Colonic mucosa (tissue), 4 donors: Measurements from ENCODE around the gene SPRYD3. TPM values are rescaled to one million over a fixed set of nuclear protein-coding genes. Genes with fewer than 3 reads are reported as not detected.
"Not testable (repeated sequence)": the region's sequence is repeated elsewhere in the genome, so short reads cannot be mapped to it uniquely, and the experiment has no call there.

Source experiments
- DNase-seq: peaks from one replicate; pipeline ENCODE4 v3.0.0-alpha.2; 2020
- H3K27ac ChIP-seq: fragments of 200-600 bp; one replicate; pipeline ENCODE4 v1.8.0; 2021
- H3K27me3 ChIP-seq: fragments of 200-600 bp; one replicate; pipeline ENCODE4 v1.8.0; 2021
- H3K36me3 ChIP-seq: fragments of 200-600 bp; one replicate; pipeline ENCODE4 v1.8.0; 2021
- H3K4me1 ChIP-seq: fragments of 200-600 bp; one replicate; pipeline ENCODE4 v1.8.0; 2021; ENCODE audit warnings: mild to moderate bottlenecking
- H3K4me3 ChIP-seq: fragments of 200-600 bp; one replicate; pipeline ENCODE4 v1.8.0; 2021
- H3K9ac ChIP-seq, 2 donors: one replicate each; pipeline ENCODE4 v1.7.0; 2013; ENCODE audit warnings: control low read depth in 2 of 2, low read depth in 2 of 2, low read length in 2 of 2
- H3K9me3 ChIP-seq: fragments of 200-600 bp; one replicate; pipeline ENCODE4 v1.8.0; 2021
- CTCF ChIP-seq: fragments of 200-600 bp; IDR thresholded peaks from one replicate; pipeline ENCODE4 v1.8.0; 2022; ENCODE audit warnings: antibody characterized with exemption, mild to moderate bottlenecking
- intact Hi-C: fragments of 100-400 bp; cut with DNase I; formaldehyde crosslinking; loops from one replicate; pipeline ENCODE4 v1.14.1; 2022
- total RNA-seq, 2 donors: library from RNA; stranded (reverse); fragmentation: NEBNext Ultra II Directional in 1 of 2; extraction: Animal tissue kit (Norgen Biotek cat#: 25700) in 1 of 2; gene quantifications; one replicate each; pipeline ENCODE4 v1.2.1, GENCODE V29; 2021
- donor health status: healthy.
- donor health status: DM: no; HTN: no; CAD: no.
- donor health status: DM: no; HTN: no; CAD: no.

The SPRYD3 gene
- total RNA-seq, 2 donors from 2014 or later, result 32.5 to 35.0 TPM

GRCh38 chr12:53096089-53096741 is 17.0 kb upstream of the SPRYD3 start:
- intact Hi-C loops, result no loop called here
- Histone ChIP-seq H3K27me3 (no peaks in the 10 kb centered on the region), H3K27ac (peak overlapping the region; percentile 69), H3K36me3 (no peaks in the 10 kb centered on the region), H3K9ac (peak overlapping the region in 1 of 2 donors; percentile 46), H3K9me3 (no peaks in the 10 kb centered on the region), H3K4me1 (peaks cover 12% of the 10 kb centered on the region), H3K4me3 (no peak overlapping the region)
- TF ChIP-seq CTCF, result no peak
- peak; percentile 62 for DNase-seq

- Histone ChIP-seq H3K4me1 (peaks cover 12% of the 10 kb centered on the region), H3K27ac (peak overlapping the region; percentile 55)
- H3K9me3 ChIP-seq, DNase-seq, H3K36me3 ChIP-seq, H3K27me3 ChIP-seq, intact Hi-C loops, H3K9ac ChIP-seq, H3K4me3 ChIP-seq: not testable (repeated sequence)
These were observed 16.4 kb upstream of the SPRYD3 start for GRCh38 chr12:53095596-53095895.

GRCh38 chr12:53094796-53095595 is 15.8 kb upstream of the SPRYD3 start:
- peak; percentile 12 for DNase-seq
- H3K36me3 ChIP-seq, result not testable (repeated sequence)

GRCh38 chr12:53094394-53094787 is 15.2 kb upstream of the SPRYD3 start:
- no peak for TF ChIP-seq CTCF

More at GRCh38 chr12:53094796-53095595, 15.8 kb upstream of the SPRYD3 start:
- intact Hi-C loops, H3K9ac ChIP-seq, H3K4me3 ChIP-seq, H3K27me3 ChIP-seq, H3K9me3 ChIP-seq, H3K27ac ChIP-seq: not testable (repeated sequence)
- peaks cover 12% of the 10 kb centered on the region for H3K4me1 ChIP-seq

GRCh38 chr12:53093777-53094393 is 14.7 kb upstream of the SPRYD3 start:
- Histone ChIP-seq H3K9me3 (no peaks in the 10 kb centered on the region), H3K27ac (peak overlapping the region; percentile 55), H3K9ac (peak overlapping the region in 1 of 2 donors; percentile 41), H3K27me3 (no peaks in the 10 kb centered on the region), H3K36me3 (no peaks in the 10 kb centered on the region), H3K4me1 (peaks cover 12% of the 10 kb centered on the region), H3K4me3 (no peak overlapping the region)
- no peak for TF ChIP-seq CTCF
- DNase-seq, result peak; percentile 16
- intact Hi-C loops, result no loop called here

More at GRCh38 chr12:53094394-53094787, 15.2 kb upstream of the SPRYD3 start:
- Histone ChIP-seq H3K27me3 (no peaks in the 10 kb centered on the region), H3K9me3 (no peaks in the 10 kb centered on the region), H3K4me3 (no peak overlapping the region), H3K27ac (peak overlapping the region; percentile 55), H3K4me1 (peaks cover 12% of the 10 kb centered on the region), H3K36me3 (no peaks in the 10 kb centered on the region), H3K9ac (peak overlapping the region in 1 of 2 donors; percentile 41)
- intact Hi-C loops, result no loop called here
- peak; percentile 16 for DNase-seq

GRCh38 chr12:53091756-53092155 is 12.6 kb upstream of the SPRYD3 start:
- Histone ChIP-seq H3K9me3 (no peaks in the 10 kb centered on the region), H3K4me1 (no peaks in the 10 kb centered on the region), H3K27ac (no peak overlapping the region), H3K36me3 (no peaks in the 10 kb centered on the region), H3K4me3 (no peak overlapping the region), H3K9ac (no peak overlapping the region), H3K27me3 (no peaks in the 10 kb centered on the region)
- DNase-seq, result peak; percentile 9
- TF ChIP-seq CTCF, result no peak
- intact Hi-C loops, result no loop called here
